Activated CD8-positive, alpha-beta T cell treated with anti-CD3 and anti-CD28 coated beads, Interleukin-2, amount 10 ng/mL, durations not matched to agents 7 days and 5 days (primary cell): Measurements from ENCODE around the gene EBI3. TPM values are rescaled to one million over a fixed set of nuclear protein-coding genes. Genes with fewer than 3 reads are reported as not detected.
"Not testable (repeated sequence)": the region's sequence is repeated elsewhere in the genome, so short reads cannot be mapped to it uniquely, and the experiment has no call there.

ENCODE experiments used
- ATAC-seq: fragments of 150-1000 bp; cut with Tn5 transposase; one replicate; pipeline ENCODE4 v1.10.0; 2021; ENCODE audit warnings: moderate library complexity
- CTCF ChIA-PET: fragments of 350-600 bp; sonication (Branson Sonifier 250); formaldehyde crosslinking; loops from one replicate; lab custom pipeline; 2021; ENCODE audit warnings: antibody characterized with exemption; lab: Charles Lee
- POLR2A ChIA-PET: fragments of 350-600 bp; sonication (Branson Sonifier 250); formaldehyde crosslinking; loops from one replicate; lab custom pipeline; 2021; ENCODE audit warnings: antibody characterized with exemption; lab: Charles Lee
- DNase-seq: peaks from one replicate; pipeline ENCODE4 v3.0.0-alpha.2; 2020
- H3K27ac Mint-ChIP-seq: one replicate; pipeline ENCODE4 v1.8.0; 2021; ENCODE audit warnings: mild to moderate bottlenecking, mixed read lengths
- H3K27me3 Mint-ChIP-seq: one replicate; pipeline ENCODE4 v1.8.0; 2021; ENCODE audit warnings: low read depth, mixed read lengths
- H3K36me3 Mint-ChIP-seq: one replicate; pipeline ENCODE4 v1.8.0; 2021; ENCODE audit warnings: low read depth, mixed read lengths
- H3K4me1 Mint-ChIP-seq: one replicate; pipeline ENCODE4 v1.8.0; 2021; ENCODE audit warnings: low read depth, mixed read lengths
- H3K4me3 Mint-ChIP-seq: one replicate; pipeline ENCODE4 v1.8.0; 2021; ENCODE audit warnings: mild to moderate bottlenecking, mixed read lengths
- H3K9me3 Mint-ChIP-seq: one replicate; pipeline ENCODE4 v1.8.0; 2022; ENCODE audit warnings: mixed read lengths; ENCODE audit not compliant: insufficient read depth
- total RNA-seq, 2 experiments: library from RNA; stranded (reverse); gene quantifications; one replicate each; pipeline ENCODE4 v1.2.3, GENCODE V29; 2021

EBI3 gene
- total RNA-seq, 2 experiments from 2014 or later = not detected

- POLR2A ChIA-PET = interaction anchor here (0.9 kb wide), 1 partner anchor 221 kb away, joined by 3 read pairs; the partner anchor contains the start of gene EEF2
Observed at GRCh38 chr19:4206818-4207484, 22.4 kb upstream of the EBI3 start.

DNA sequence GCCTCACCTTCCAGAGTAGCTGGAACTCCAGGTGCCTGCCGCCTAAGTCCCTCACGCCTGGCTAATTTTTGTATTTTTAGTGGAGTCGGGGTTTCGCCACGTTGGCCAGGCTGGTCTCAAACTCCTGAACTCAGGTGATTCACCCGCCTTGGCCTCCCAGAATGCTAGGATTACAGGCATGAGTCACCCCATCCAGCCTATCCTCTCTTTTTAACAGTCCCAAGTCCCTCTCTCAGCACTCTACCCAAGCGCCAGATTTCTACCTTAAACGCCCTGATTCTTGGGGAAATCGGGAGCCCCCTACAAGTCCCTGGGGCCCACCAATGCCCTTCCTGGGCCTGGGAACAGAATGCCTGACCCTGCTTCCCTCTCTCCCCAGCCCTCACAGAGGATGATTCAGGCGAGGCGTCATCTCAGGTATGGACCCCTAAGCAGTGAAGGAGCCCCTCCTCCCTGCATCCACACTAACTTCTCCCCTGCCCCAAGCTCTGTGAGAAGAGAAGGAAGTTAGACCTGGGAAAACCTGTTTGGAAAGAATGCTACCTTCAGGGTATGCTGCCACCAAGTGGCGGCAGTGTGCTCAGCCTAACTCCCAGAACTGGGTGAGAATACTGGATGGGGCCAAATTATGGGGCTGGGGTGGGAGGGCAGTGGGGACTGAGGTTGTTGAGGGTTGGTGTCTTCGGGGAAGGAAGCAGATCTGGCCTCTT lies 20.8 kb upstream of the EBI3 start:
- POLR2A ChIA-PET = no interaction called here
- H3K27me3 Mint-ChIP-seq = peaks cover 2% of the 10 kb centered on the region
- no peaks in the 10 kb centered on the region for H3K9me3 Mint-ChIP-seq
- no peaks in the 10 kb centered on the region for H3K36me3 Mint-ChIP-seq
- H3K4me3 Mint-ChIP-seq = no peak overlapping the region
- no peak for DNase-seq
- no peak for ATAC-seq
- H3K27ac Mint-ChIP-seq = no peak overlapping the region
- CTCF ChIA-PET = interaction anchor here (1.2 to 2.2 kb wide), 6 partner anchors 8 to 223 kb away, joined by 3 to 14 read pairs (median 4); partner anchors contain the start of genes EEF2 and PIAS4
- H3K4me1 Mint-ChIP-seq = no peaks in the 10 kb centered on the region

More at GRCh38 chr19:4206818-4207484, 22.4 kb upstream of the EBI3 start:
- Mint-ChIP-seq H3K4me1 (no peaks in the 10 kb centered on the region), H3K4me3 (no peak overlapping the region), H3K27me3 (peaks cover 2% of the 10 kb centered on the region), H3K27ac (no peak overlapping the region), H3K36me3 (no peaks in the 10 kb centered on the region), H3K9me3 (no peaks in the 10 kb centered on the region)
- CTCF ChIA-PET = interaction anchor here (0.9 to 2.2 kb wide), 2 partner anchors 219 to 221 kb away, joined by 4 to 14 read pairs; partner anchors contain the start of gene EEF2
- DNase-seq (peak; percentile 28), ATAC-seq (no peak)

GRCh38 chr19:4210166-4210731 lies 19.1 kb upstream of the EBI3 start:
- ChIA-PET CTCF (no interaction called here), POLR2A (no interaction called here)
- no peak overlapping the region for H3K4me3 Mint-ChIP-seq
- peaks cover 2% of the 10 kb centered on the region for H3K27me3 Mint-ChIP-seq
- ATAC-seq (no peak), DNase-seq (no peak)
- H3K9me3 Mint-ChIP-seq = no peaks in the 10 kb centered on the region
- peaks cover 3% of the 10 kb centered on the region for H3K4me1 Mint-ChIP-seq
- no peaks in the 10 kb centered on the region for H3K36me3 Mint-ChIP-seq
- H3K27ac Mint-ChIP-seq = no peak overlapping the region

DNA sequence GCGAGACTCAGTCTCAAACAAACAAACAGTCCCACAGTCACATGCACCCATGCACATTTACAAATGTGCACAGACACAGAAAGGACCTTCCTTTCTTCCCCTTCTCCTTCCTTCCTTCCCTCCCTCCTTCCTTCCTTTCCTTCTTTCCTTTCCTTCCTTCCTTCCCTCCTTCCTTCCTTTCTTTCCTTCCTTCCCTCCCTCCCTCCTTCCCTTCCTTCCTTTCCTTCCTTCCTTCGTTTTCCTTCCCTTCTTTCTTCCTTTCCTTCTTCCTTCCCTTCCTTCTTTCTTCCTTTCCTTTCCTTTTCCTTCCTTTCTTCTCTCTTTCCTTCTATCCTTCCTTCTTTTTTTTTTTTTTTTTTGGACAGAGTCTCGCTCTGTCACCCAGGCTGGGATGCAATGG lies 16.2 kb upstream of the EBI3 start:
- ATAC-seq (no peak), DNase-seq (no peak)
- Mint-ChIP-seq H3K4me1 (peaks cover 3% of the 10 kb centered on the region), H3K9me3 (peaks cover 7% of the 10 kb centered on the region), H3K27ac (no peak overlapping the region), H3K4me3 (no peak overlapping the region), H3K27me3 (no peaks in the 10 kb centered on the region), H3K36me3 (peaks cover 3% of the 10 kb centered on the region)
- ChIA-PET POLR2A (no interaction called here), CTCF (no interaction called here)

DNA sequence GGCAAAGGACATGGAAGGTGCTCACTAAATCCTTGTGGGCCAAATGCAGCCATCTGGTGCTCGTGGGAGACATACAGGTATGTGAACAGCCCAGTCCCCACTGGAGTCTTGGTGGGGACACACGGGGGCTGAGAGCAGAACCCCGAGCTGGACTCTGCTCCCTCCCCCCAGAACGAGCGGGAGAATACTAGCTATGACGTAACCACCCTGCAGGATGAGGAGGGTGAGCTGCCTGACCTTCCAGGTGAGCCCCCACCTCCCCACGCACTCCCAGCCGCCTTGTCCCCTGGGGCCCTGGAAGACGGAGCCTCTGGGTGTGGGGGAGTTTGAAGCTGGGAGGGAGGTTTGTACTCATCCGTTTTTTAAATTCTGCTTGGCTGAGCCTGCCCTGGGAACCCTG lies 13.5 kb upstream of the EBI3 start:
- no peak overlapping the region for H3K27ac Mint-ChIP-seq
- DNase-seq = no peak
- H3K27me3 Mint-ChIP-seq = no peaks in the 10 kb centered on the region
- H3K36me3 Mint-ChIP-seq = peaks cover 3% of the 10 kb centered on the region
- POLR2A ChIA-PET = no interaction called here
- peaks cover 3% of the 10 kb centered on the region for H3K4me1 Mint-ChIP-seq
- peaks cover 7% of the 10 kb centered on the region for H3K9me3 Mint-ChIP-seq
- no peak for ATAC-seq
- H3K4me3 Mint-ChIP-seq = no peak overlapping the region
- CTCF ChIA-PET = interaction anchor here (1.2 kb wide), 1 partner anchor 29 kb away, joined by 3 read pairs; no protein-coding TSS in a partner anchor

- ChIA-PET CTCF (interaction anchor here (0.6 to 1.3 kb wide), 3 partner anchors 8 to 522 kb away, joined by 3 to 5 read pairs (median 3); no protein-coding TSS in a partner anchor), POLR2A (no interaction called here)
- Mint-ChIP-seq H3K4me3 (no peak overlapping the region), H3K4me1 (peaks cover 3% of the 10 kb centered on the region), H3K27ac (no peak overlapping the region), H3K27me3 (no peaks in the 10 kb centered on the region), H3K36me3 (peaks cover 3% of the 10 kb centered on the region), H3K9me3 (peaks cover 7% of the 10 kb centered on the region)
- DNase-seq (no peak), ATAC-seq (no peak)
Observed at GRCh38 chr19:4216846-4217245, 12.5 kb upstream of the EBI3 start.

- Mint-ChIP-seq H3K4me1 (peaks cover 3% of the 10 kb centered on the region), H3K27ac (no peak overlapping the region), H3K27me3 (no peaks in the 10 kb centered on the region), H3K9me3 (peaks cover 7% of the 10 kb centered on the region), H3K36me3 (peaks cover 3% of the 10 kb centered on the region), H3K4me3 (no peak overlapping the region)
- POLR2A ChIA-PET = no interaction called here
- ATAC-seq (no peak), DNase-seq (no peak)
- CTCF ChIA-PET = interaction anchor here (1.3 kb wide), 1 partner anchor 9 kb away, joined by 5 read pairs; no protein-coding TSS in a partner anchor
Observed at GRCh38 chr19:4217429-4218264, 11.7 kb upstream of the EBI3 start.

GRCh38 chr19:4218523-4218922 lies 10.8 kb upstream of the EBI3 start:
- ATAC-seq, H3K4me3 Mint-ChIP-seq, H3K36me3 Mint-ChIP-seq, DNase-seq, H3K27ac Mint-ChIP-seq, H3K9me3 Mint-ChIP-seq, H3K27me3 Mint-ChIP-seq, CTCF ChIA-PET, POLR2A ChIA-PET, H3K4me1 Mint-ChIP-seq: not testable (repeated sequence)

GRCh38 chr19:4220188-4220587 lies 9.1 kb upstream of the EBI3 start:
- ChIA-PET CTCF (interaction anchor here (1.1 kb wide), 1 partner anchor 81 kb away, joined by 3 read pairs; no protein-coding TSS in a partner anchor), POLR2A (no interaction called here)
- Mint-ChIP-seq H3K27me3 (no peaks in the 10 kb centered on the region), H3K4me3 (no peak overlapping the region), H3K4me1 (no peaks in the 10 kb centered on the region), H3K27ac (no peak overlapping the region), H3K9me3 (peaks cover 7% of the 10 kb centered on the region), H3K36me3 (peaks cover 3% of the 10 kb centered on the region)
- no peak for ATAC-seq
- no peak for DNase-seq

GRCh38 chr19:4224470-4224869 lies 4.9 kb upstream of the EBI3 start:
- Mint-ChIP-seq H3K27ac (no peak overlapping the region), H3K4me1 (no peaks in the 10 kb centered on the region), H3K36me3 (no peaks in the 10 kb centered on the region), H3K27me3 (no peaks in the 10 kb centered on the region), H3K9me3 (no peaks in the 10 kb centered on the region), H3K4me3 (no peak overlapping the region)
- ChIA-PET CTCF (no interaction called here), POLR2A (interaction anchor here (0.6 kb wide), 1 partner anchor 13 kb away, joined by 3 read pairs; no protein-coding TSS in a partner anchor)
- ATAC-seq = no peak
- DNase-seq = no peak

DNA sequence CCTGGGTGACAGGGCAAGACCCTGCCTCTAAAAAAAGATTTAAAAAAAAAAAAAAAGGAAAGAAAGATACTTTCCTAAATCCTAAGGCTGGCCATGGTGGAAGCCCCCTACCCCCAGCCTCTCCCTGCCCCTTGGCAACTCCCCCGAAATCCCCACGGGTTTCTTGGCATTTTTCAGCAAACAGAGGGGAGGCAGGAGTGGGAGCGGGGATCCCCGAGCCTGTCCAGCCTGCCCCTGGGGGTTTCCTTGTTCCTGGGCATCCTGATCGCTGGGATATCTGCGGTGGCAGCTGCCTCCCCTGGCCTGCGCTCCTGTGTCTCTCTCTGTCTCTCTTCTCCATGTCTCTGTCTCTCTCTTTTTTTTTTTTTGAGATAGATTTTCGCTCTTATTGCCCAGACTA lies 3.4 kb upstream of the EBI3 start:
- no peak for ATAC-seq
- Mint-ChIP-seq H3K27ac (no peak overlapping the region), H3K9me3 (no peaks in the 10 kb centered on the region), H3K36me3 (no peaks in the 10 kb centered on the region), H3K4me1 (no peaks in the 10 kb centered on the region), H3K27me3 (no peaks in the 10 kb centered on the region), H3K4me3 (no peak overlapping the region)
- no peak for DNase-seq
- ChIA-PET CTCF (no interaction called here), POLR2A (no interaction called here)
